Measurements from ENCODE around the gene ZNF583.

Gene ZNF583

DNA sequence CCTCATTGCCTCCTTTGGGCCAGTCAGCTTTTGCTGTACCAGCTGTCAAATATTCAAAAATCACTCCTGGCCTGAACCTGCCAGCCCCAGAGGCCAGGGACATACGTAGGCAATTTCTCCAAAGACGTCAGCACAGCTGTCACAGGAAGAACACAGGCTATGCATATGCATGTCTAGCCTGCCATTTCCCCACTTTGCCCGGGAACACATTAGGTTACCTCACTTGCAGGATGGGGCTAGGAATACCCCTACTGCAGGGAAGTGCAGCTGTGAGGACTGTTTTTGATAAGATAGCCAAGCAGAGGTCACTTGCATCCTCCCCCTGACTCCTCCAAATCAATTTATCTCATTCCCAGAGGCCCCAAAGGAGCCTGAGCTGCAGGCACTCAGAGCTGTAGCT lies 70.2 kb downstream of the ZNF583 start:
- DNase-seq (ENCODE audit: low read depth), result no peak

DNA sequence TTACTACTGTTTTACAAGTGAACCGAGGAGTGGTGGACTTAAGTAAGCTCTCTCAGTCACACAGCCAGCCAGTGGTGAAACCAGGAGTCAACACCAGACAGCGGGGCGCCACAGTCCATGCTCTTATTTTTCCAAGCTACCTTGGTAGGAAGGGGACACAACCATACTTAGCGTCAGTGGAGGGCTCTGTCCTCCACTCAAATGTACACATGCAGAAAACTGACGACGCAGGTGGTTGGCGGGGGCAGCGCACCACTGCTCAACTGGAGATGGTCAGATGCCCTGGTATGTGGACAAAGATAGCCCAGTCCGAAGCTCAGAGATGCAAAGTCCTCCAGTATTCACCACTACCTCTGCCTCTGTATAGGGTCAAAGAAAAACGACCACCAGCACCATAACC lies 72.0 kb downstream of the ZNF583 start:
- DNase-seq (ENCODE audit: low read depth), result no peak

Data from fibroblast of the conjunctiva (primary cell).